H1 (cell line): ENCODE results near the gene SCYL1. TPM values are rescaled to one million over a fixed set of nuclear protein-coding genes. Genes with fewer than 3 reads are reported as not detected.

Source experiments
- CTCF ChIA-PET: fragments of 300-600 bp; sonication (Branson Sonifier 250); formaldehyde crosslinking; loops from one replicate; lab custom pipeline; 2021; ENCODE audit not compliant: partially characterized antibody; lab: Charles Lee
- POLR2A ChIA-PET: fragments of 300-600 bp; sonication (Branson Sonifier 250); formaldehyde crosslinking; loops from one replicate; lab custom pipeline; 2021; ENCODE audit warnings: inconsistent platforms; ENCODE audit not compliant: partially characterized antibody; lab: Charles Lee
- DNase-seq, 2 experiments: peaks; one replicate each; pipeline versions ENCODE4 v3.0.0 to v3.0.0-alpha.2; 2010 to 2022; ENCODE audit warnings: low spot score in 2 of 2, low read depth in 1 of 2, mixed read lengths in 1 of 2
- FAIRE-seq: peaks from 2 replicates; lab custom pipeline; 2011; peaks lifted over from hg19 to GRCh38; lab: Jason Lieb, UNC
- H2AFZ ChIP-seq: 2 replicates; pipeline ENCODE4 v1.8.1; 2012; ENCODE audit warnings: low read length, inconsistent platforms
- H2AK5ac ChIP-seq: 2 replicates; pipeline ENCODE4 v1.6.1; 2013; ENCODE audit warnings: low read depth, low read length
- H2BK120ac ChIP-seq: replicated peaks from 2 replicates; pipeline ENCODE3; 2013; ENCODE audit warnings: low read depth, low read length, inconsistent platforms
- H2BK12ac ChIP-seq: 2 replicates; pipeline ENCODE4 v1.6.1; 2013; ENCODE audit warnings: low read depth, low read length
- H2BK15ac ChIP-seq: 2 replicates; pipeline ENCODE4 v1.6.1; 2013; ENCODE audit warnings: low read length
- H2BK20ac ChIP-seq: 2 replicates; pipeline ENCODE4 v1.6.1; 2013; ENCODE audit warnings: low read length
- H2BK5ac ChIP-seq: 2 replicates; pipeline ENCODE4 v1.6.1; 2013; ENCODE audit warnings: low read depth, low read length
- H3K14ac ChIP-seq: 2 replicates; pipeline ENCODE4 v1.6.1; 2013; ENCODE audit warnings: inconsistent platforms; ENCODE audit not compliant: insufficient read length
- H3K18ac ChIP-seq: 2 replicates; pipeline ENCODE4 v1.6.1; 2013; ENCODE audit warnings: low read length; ENCODE audit errors: extremely low read depth
- H3K23ac ChIP-seq: 2 replicates; pipeline ENCODE4 v1.6.1; 2013; ENCODE audit warnings: inconsistent platforms; ENCODE audit not compliant: insufficient read length
- H3K23me2 ChIP-seq: 2 replicates; pipeline ENCODE4 v1.6.1; 2013; ENCODE audit warnings: low read depth, low read length
- H3K27ac ChIP-seq: 2 replicates; pipeline ENCODE4 v1.6.1; 2011; ENCODE audit warnings: low read depth, low read length, inconsistent platforms
- H3K27me3 ChIP-seq, 4 experiments: replicated peaks in 1 of 4; 1 replicate in 1 of 4; 2 replicates in 3 of 4; pipeline versions ENCODE4 v1.6.1 to v1.8.1; 2011 to 2013; ENCODE audit warnings: low read length in 3 of 4, mild to moderate bottlenecking in 3 of 4, inconsistent platforms in 2 of 4, mixed read lengths in 2 of 4, moderate library complexity in 1 of 4; ENCODE audit not compliant: control insufficient read depth in 3 of 4, insufficient read depth in 3 of 4; ENCODE audit errors: extremely low read depth in 1 of 4
- H3K36me3 ChIP-seq, 4 experiments: 2 replicates each; pipeline versions ENCODE4 v1.6.1 to v1.8.1; 2011 to 2013; ENCODE audit warnings: mild to moderate bottlenecking in 4 of 4, low read length in 3 of 4, moderate library complexity in 2 of 4, control low read depth in 1 of 4, inconsistent platforms in 1 of 4; ENCODE audit not compliant: insufficient read depth in 4 of 4, control insufficient read depth in 2 of 4
- H3K4ac ChIP-seq: replicated peaks from 2 replicates; pipeline ENCODE3; 2013; ENCODE audit warnings: low read length, low read depth, mixed read lengths, inconsistent platforms; ENCODE audit not compliant: insufficient read length
- H3K4me1 ChIP-seq, 4 experiments: replicated peaks in 1 of 4; 1 replicate in 1 of 4; 2 replicates in 3 of 4; pipeline versions ENCODE4 v1.6.1 to v1.8.1; 2011 to 2013; ENCODE audit warnings: low read length in 3 of 4, inconsistent platforms in 2 of 4, mixed read lengths in 1 of 4; ENCODE audit not compliant: insufficient read depth in 4 of 4, control insufficient read depth in 3 of 4
- H3K4me2 ChIP-seq, 2 experiments: 2 replicates each; pipeline versions ENCODE4 v1.6.1 to v1.8.1; 2011 to 2013; ENCODE audit warnings: low read depth in 2 of 2, low read length in 2 of 2, control low read depth in 1 of 2, inconsistent platforms in 1 of 2, mild to moderate bottlenecking in 1 of 2; ENCODE audit not compliant: insufficient read depth in 1 of 2
- H3K4me3 ChIP-seq, 4 experiments: fragments of 200-600, 300-600 bp in 1 of 4; sonication (generic), shearing (Covaris generic), sonication (Bioruptor Twin) in 1 of 4; 2 replicates each; pipeline versions ENCODE4 v1.5.1 to v1.8.1; 2011 to 2016; ENCODE audit warnings: low read length in 4 of 4, low read depth in 3 of 4, control low read depth in 2 of 4, inconsistent platforms in 2 of 4, mild to moderate bottlenecking in 2 of 4, mixed read lengths in 1 of 4, moderate library complexity in 1 of 4; ENCODE audit not compliant: insufficient read depth in 2 of 4; ENCODE audit errors: extremely low read depth in 1 of 4
- H3K56ac ChIP-seq: replicated peaks from 2 replicates; pipeline ENCODE3; 2013; ENCODE audit warnings: low read depth, mild to moderate bottlenecking, mixed read lengths, low read length, inconsistent platforms; ENCODE audit not compliant: insufficient read length
- H3K79me1 ChIP-seq: 2 replicates; pipeline ENCODE4 v1.6.1; 2013; ENCODE audit warnings: low read depth, low read length, control low read depth
- H3K79me2 ChIP-seq, 2 experiments: 2 replicates each; pipeline versions ENCODE4 v1.6.1 to v1.8.1; 2012 to 2013; ENCODE audit warnings: low read length in 2 of 2, mild to moderate bottlenecking in 2 of 2, inconsistent platforms in 1 of 2; ENCODE audit not compliant: insufficient read depth in 2 of 2, control insufficient read depth in 1 of 2
- H3K9ac ChIP-seq, 4 experiments: replicated peaks in 1 of 4; 1 replicate in 1 of 4; 2 replicates in 3 of 4; pipeline versions ENCODE4 v1.6.1 to v1.8.1; 2011 to 2013; ENCODE audit warnings: low read depth in 3 of 4, low read length in 3 of 4, control low read depth in 2 of 4, mild to moderate bottlenecking in 2 of 4, moderate library complexity in 2 of 4, inconsistent platforms in 1 of 4; ENCODE audit errors: extremely low read depth in 1 of 4
- H3K9me3 ChIP-seq, 2 experiments: 2 replicates each; pipeline versions ENCODE4 v1.6.1 to v1.8.1; 2012 to 2013; ENCODE audit warnings: mild to moderate bottlenecking in 2 of 2, moderate library complexity in 2 of 2, control low read depth in 1 of 2, inconsistent platforms in 1 of 2, low read depth in 1 of 2, low read length in 1 of 2, mixed read lengths in 1 of 2; ENCODE audit not compliant: insufficient read depth in 2 of 2
- H4K20me1 ChIP-seq, 2 experiments: replicated peaks in 1 of 2; 2 replicates each; pipeline versions ENCODE3 to v1.8.1; 2011 to 2013; ENCODE audit warnings: inconsistent platforms in 2 of 2, low read length in 2 of 2, mild to moderate bottlenecking in 1 of 2; ENCODE audit not compliant: insufficient read depth in 2 of 2, control insufficient read depth in 1 of 2
- H4K5ac ChIP-seq: 2 replicates; pipeline ENCODE4 v1.6.1; 2013; ENCODE audit warnings: low read length, low read depth, mixed read lengths, inconsistent platforms; ENCODE audit not compliant: insufficient read length
- H4K8ac ChIP-seq: 2 replicates; pipeline ENCODE4 v1.8.0; 2013; ENCODE audit warnings: mild to moderate bottlenecking, moderate library complexity, low read length, inconsistent platforms; ENCODE audit not compliant: insufficient read depth; ENCODE audit errors: extremely low read depth
- H4K91ac ChIP-seq: replicated peaks from 2 replicates; pipeline ENCODE3; 2013; ENCODE audit warnings: low read length, mixed read lengths, inconsistent platforms; ENCODE audit not compliant: insufficient read length
- BCL11A ChIP-seq, 2 experiments: IDR thresholded peaks; one replicate each; pipeline ENCODE4 v1.6.1; 2011; ENCODE audit warnings: low read depth in 2 of 2, low read length in 2 of 2, mild to moderate bottlenecking in 2 of 2
- CBX8 ChIP-seq: fragments of 300-800, 300-1000 bp; sonication (generic); IDR thresholded peaks from 2 replicates; pipeline ENCODE4 v1.7.1; 2016; ENCODE audit warnings: low read depth, low read length, borderline replicate concordance
- CTBP2 ChIP-seq: IDR thresholded peaks from 2 replicates; pipeline ENCODE4 v1.7.0; 2011; ENCODE audit warnings: borderline replicate concordance, mild to moderate bottlenecking, moderate library complexity, mixed read lengths, low read length; ENCODE audit not compliant: insufficient read depth, insufficient read length
- EP300 ChIP-seq, 2 experiments: IDR thresholded peaks; 1 replicate in 1 of 2; 2 replicates in 1 of 2; pipeline ENCODE4 v1.6.1; 2011 to 2012; ENCODE audit warnings: low read depth in 2 of 2, low read length in 2 of 2, mild to moderate bottlenecking in 2 of 2, borderline replicate concordance in 1 of 2, inconsistent platforms in 1 of 2, moderate library complexity in 1 of 2
- GABPA ChIP-seq: IDR thresholded peaks from 2 replicates; pipeline ENCODE4 v1.6.1; 2011; ENCODE audit warnings: mild to moderate bottlenecking, low read length, moderate library complexity, borderline replicate concordance; ENCODE audit not compliant: insufficient read depth
- POLR2A ChIP-seq, 2 experiments: IDR thresholded peaks; 1 replicate in 1 of 2; 2 replicates in 1 of 2; pipeline ENCODE4 v1.6.1; 2011; ENCODE audit warnings: low read depth in 2 of 2, low read length in 2 of 2, mild to moderate bottlenecking in 2 of 2; ENCODE audit errors: control extremely low read depth in 1 of 2
- TCF12 ChIP-seq: IDR thresholded peaks from 2 replicates; pipeline ENCODE4 v1.6.1; 2011; ENCODE audit warnings: low read depth, mild to moderate bottlenecking, low read length
- WGBS, 2 experiments: shearing (Covaris generic) in 1 of 2; methylation state at CpG; one replicate each; pipeline versions ENCODE4 v1.1.6 to v1.1.7; 2013 to 2015; ENCODE audit warnings: low lambda C conversion rate in 2 of 2, mixed read lengths in 2 of 2, inconsistent platforms in 1 of 2, low coverage in 1 of 2, missing lambda C conversion rate in 1 of 2; ENCODE audit not compliant: insufficient replicate concordance in 2 of 2, insufficient coverage in 1 of 2, insufficient read length in 1 of 2; ENCODE audit errors: extremely low coverage in 1 of 2, missing lambda C conversion rate in 1 of 2; 5-methylcytosine and 5-hydroxymethylcytosine counted together
- polyA plus RNA-seq, 7 experiments: library from polyadenylated mRNA; depleted of rRNA in 3 of 7; stranded (reverse) in 5 of 7; unstranded in 2 of 7; fragments of >200 nt in 5 of 7; fragments of 200-250 nt in 2 of 7; gene quantifications; 1 replicate in 5 of 7; 2 replicates in 1 of 7; 4 replicates in 1 of 7; pipeline versions ENCODE4 v1.2.1 to v1.2.3, GENCODE V29; 2011 to 2013; ENCODE audit warnings: missing spikeins in 2 of 7, mixed read lengths in 2 of 7
- total RNA-seq: library from RNA; stranded (reverse); fragmentation: NEBNext Ultra II Directional; extraction: Animal tissue kit (Norgen Biotek cat#: 25700); gene quantifications from 2 replicates; pipeline ENCODE4 v1.2.1, GENCODE V29; 2021
- TF ChIP-seq, protein P1 (sequence below), 3 experiments: IDR thresholded peaks; 1 replicate in 2 of 3; 2 replicates in 1 of 3; pipeline versions ENCODE4 v1.5.1 to v1.6.1; 2011; ENCODE audit warnings: low read length in 3 of 3, mild to moderate bottlenecking in 3 of 3, inconsistent platforms in 2 of 3, low read depth in 1 of 3, moderate library complexity in 1 of 3; ENCODE audit not compliant: insufficient read depth in 1 of 3; ENCODE audit errors: control extremely low read depth in 1 of 3

The SCYL1 gene
- total and polyA plus RNA-seq, 2 of the 8 experiments (the other 6 are each of a cell fraction or from before 2014, with no cell fraction given), result 59.8 to 77.7 TPM

GRCh38 chr11:65573391-65574079 lies 48.7 kb downstream of the SCYL1 start:
- peak overlapping the region; percentile 29; the same call in 1 of the 2 replicates for H4K8ac ChIP-seq
- WGBS, 2 experiments, result 87% methylated on average over 18 of the region's 22 CpGs; no CpG with 5 or more reads in 1 of the 2 experiments
- peaks cover 0 to 11% of the 10 kb centered on the region in 2 experiments; a peak in 1 of 4 replicates for H3K79me2 ChIP-seq
- no peak overlapping the region for H4K5ac ChIP-seq
- H3K4me2 ChIP-seq, result peak overlapping the region; percentile 72 to 80; a peak in 3 of 4 replicates
- no peak overlapping the region for H3K18ac ChIP-seq
- no peak overlapping the region for H3K14ac ChIP-seq
- H3K9ac ChIP-seq, result no peak overlapping the region
- peak overlapping the region in 1 of 4 experiments; percentile 91; a peak in 2 of 8 replicates for H3K4me3 ChIP-seq
- no peak overlapping the region for H2BK12ac ChIP-seq
- no peak overlapping the region for H3K4ac ChIP-seq
- ChIA-PET CTCF (interaction anchor here (1.0 to 16.3 kb wide), 11 partner anchors 13 to 74 kb away, joined by 3 to 284 read pairs (median 19); partner anchors contain the start of genes KCNK7, LTBP3, PCNX3 and SCYL1), POLR2A (interaction anchor here (0.7 to 3.4 kb wide), 10 partner anchors 12 to 74 kb away, joined by 3 to 25 read pairs (median 8); partner anchors contain the start of gene MAP3K11)
- peaks cover 8 to 39% (median 28%) of the 10 kb centered on the region in 4 experiments for H3K27me3 ChIP-seq
- H2BK20ac ChIP-seq, result no peak overlapping the region
- no peak overlapping the region for H2BK5ac ChIP-seq
- DNase-seq, result no peak
- H4K91ac ChIP-seq, result no peak overlapping the region
- no peak overlapping the region for H2BK120ac ChIP-seq
- no peak overlapping the region for H2AK5ac ChIP-seq
- no peak overlapping the region for H3K27ac ChIP-seq
- no peak for FAIRE-seq
- no peaks in the 10 kb centered on the region for H3K36me3 ChIP-seq
- H3K9me3 ChIP-seq, result no peaks in the 10 kb centered on the region
- H2BK15ac ChIP-seq, result no peak overlapping the region
- peaks cover 15 to 21% of the 10 kb centered on the region in 2 experiments for H4K20me1 ChIP-seq
- H3K23ac ChIP-seq, result no peak overlapping the region
- H2AFZ ChIP-seq, result no peak overlapping the region
- H3K79me1 ChIP-seq, result peaks cover 2% of the 10 kb centered on the region; the same call in 1 of the 2 replicates
- H3K23me2 ChIP-seq, result peaks cover 14% of the 10 kb centered on the region; the same call in 1 of the 2 replicates
- peaks cover 13 to 38% (median 22%) of the 10 kb centered on the region in 4 experiments for H3K4me1 ChIP-seq
- no peak overlapping the region for H3K56ac ChIP-seq
- TF ChIP-seq BCL11A (IDR thresholded peaks at IDR 0.05; ENCODE audit: low read depth in 2 of 2, low read length in 2 of 2) (no peak), EP300 (IDR thresholded peaks at IDR 0.05; ENCODE audit: borderline replicate concordance in 1 of 2, low read depth in 2 of 2, low read length in 2 of 2) (no peak), CBX8 (no peak), TCF12 (no peak), POLR2A (IDR thresholded peaks at IDR 0.05; ENCODE audit: control extremely low read depth in 1 of 2, low read depth in 2 of 2, low read length in 2 of 2) (no peak), GABPA (no peak), CTBP2 (no peak)
- TF ChIP-seq, protein P1, sequence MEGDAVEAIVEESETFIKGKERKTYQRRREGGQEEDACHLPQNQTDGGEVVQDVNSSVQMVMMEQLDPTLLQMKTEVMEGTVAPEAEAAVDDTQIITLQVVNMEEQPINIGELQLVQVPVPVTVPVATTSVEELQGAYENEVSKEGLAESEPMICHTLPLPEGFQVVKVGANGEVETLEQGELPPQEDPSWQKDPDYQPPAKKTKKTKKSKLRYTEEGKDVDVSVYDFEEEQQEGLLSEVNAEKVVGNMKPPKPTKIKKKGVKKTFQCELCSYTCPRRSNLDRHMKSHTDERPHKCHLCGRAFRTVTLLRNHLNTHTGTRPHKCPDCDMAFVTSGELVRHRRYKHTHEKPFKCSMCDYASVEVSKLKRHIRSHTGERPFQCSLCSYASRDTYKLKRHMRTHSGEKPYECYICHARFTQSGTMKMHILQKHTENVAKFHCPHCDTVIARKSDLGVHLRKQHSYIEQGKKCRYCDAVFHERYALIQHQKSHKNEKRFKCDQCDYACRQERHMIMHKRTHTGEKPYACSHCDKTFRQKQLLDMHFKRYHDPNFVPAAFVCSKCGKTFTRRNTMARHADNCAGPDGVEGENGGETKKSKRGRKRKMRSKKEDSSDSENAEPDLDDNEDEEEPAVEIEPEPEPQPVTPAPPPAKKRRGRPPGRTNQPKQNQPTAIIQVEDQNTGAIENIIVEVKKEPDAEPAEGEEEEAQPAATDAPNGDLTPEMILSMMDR (IDR thresholded peaks at IDR 0.05; ENCODE audit: control extremely low read depth in 1 of 3, insufficient read depth in 1 of 3, low read depth in 1 of 3, low read length in 3 of 3), result no peak
